Measurements from ENCODE around the gene ARHGAP28.

- TF ChIP-seq CTCF (IDR thresholded peaks at IDR 0.05), result no peak
- no peak for TF ChIP-seq ZFX (IDR thresholded peaks at IDR 0.05; ENCODE audit: borderline replicate concordance)
Observed at GRCh38 chr18:6775702-6776101, 46.2 kb downstream of the ARHGAP28 start.

Data from 22Rv1 (cell line).